ENCODE data around the gene TNFRSF19. TPM values are rescaled to one million over a fixed set of nuclear protein-coding genes. Genes with fewer than 3 reads are reported as not detected.

Gene TNFRSF19
- total and polyA plus RNA-seq, 2 of the 4 experiments (the other 2 are of a cell fraction), result 18.6 to 26.3 TPM

DNA sequence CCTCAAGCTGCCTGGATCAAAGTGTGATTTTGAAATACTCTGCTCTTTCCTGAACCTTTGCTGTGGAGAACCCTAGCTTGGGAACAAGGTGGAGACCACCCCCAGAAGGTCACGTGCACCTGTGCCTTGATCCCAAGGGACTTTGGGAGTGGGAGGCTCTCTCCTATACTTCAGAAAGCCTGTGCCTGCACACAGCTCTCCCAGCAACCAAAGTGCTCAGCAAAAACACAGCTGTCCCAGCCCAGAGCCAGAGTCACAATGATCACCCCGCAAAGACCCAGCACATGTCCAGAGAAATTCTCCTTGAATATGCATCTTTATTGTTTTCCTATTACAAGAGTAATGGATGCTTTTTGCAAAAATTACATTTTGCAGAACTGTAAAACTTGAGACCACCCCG is 43.4 kb downstream of the TNFRSF19 start:
- H3K9me1 ChIP-seq (ENCODE audit: insufficient read depth, low read length), result peaks cover 17% of the 10 kb centered on the region
- no peak overlapping the region for H2BK20ac ChIP-seq (ENCODE audit: low read depth, low read length)

More for the DNA sequence above, 43.4 kb downstream of the TNFRSF19 start:
- CTCF ChIA-PET, result no interaction called here
- no peak overlapping the region for H2BK120ac ChIP-seq (ENCODE audit: low read depth, low read length)
- TF ChIP-seq POLR2A (IDR thresholded peaks at IDR 0.05; ENCODE audit: low read depth, low read length) (no peak), RFX5 (IDR thresholded peaks at IDR 0.05; ENCODE audit: low read depth, low read length) (no peak), RCOR1 (IDR thresholded peaks at IDR 0.05; ENCODE audit: insufficient replicate concordance, low read length) (no peak), CEBPB (IDR thresholded peaks at IDR 0.05; ENCODE audit: low read depth, low read length) (no peak), SMC3 (IDR thresholded peaks at IDR 0.05; ENCODE audit: low read depth, low read length) (no peak), RAD21 (IDR thresholded peaks at IDR 0.05; ENCODE audit: low read length) (no peak), NFE2L2 (IDR thresholded peaks at IDR 0.05; ENCODE audit: low read depth, low read length) (no peak), BHLHE40 (IDR thresholded peaks at IDR 0.05; ENCODE audit: low read depth, low read length) (no peak), FOS (IDR thresholded peaks at IDR 0.05; ENCODE audit: low read depth, low read length) (no peak), MAZ (IDR thresholded peaks at IDR 0.05; ENCODE audit: borderline replicate concordance, low read depth, low read length) (no peak), MXI1 (IDR thresholded peaks at IDR 0.05; ENCODE audit: borderline replicate concordance, low read depth, low read length) (no peak), MAFK (IDR thresholded peaks at IDR 0.05; ENCODE audit: low read depth, low read length) (no peak), CHD1 (IDR thresholded peaks at IDR 0.05; ENCODE audit: low read depth, low read length) (no peak)
- TF ChIP-seq, protein P1, sequence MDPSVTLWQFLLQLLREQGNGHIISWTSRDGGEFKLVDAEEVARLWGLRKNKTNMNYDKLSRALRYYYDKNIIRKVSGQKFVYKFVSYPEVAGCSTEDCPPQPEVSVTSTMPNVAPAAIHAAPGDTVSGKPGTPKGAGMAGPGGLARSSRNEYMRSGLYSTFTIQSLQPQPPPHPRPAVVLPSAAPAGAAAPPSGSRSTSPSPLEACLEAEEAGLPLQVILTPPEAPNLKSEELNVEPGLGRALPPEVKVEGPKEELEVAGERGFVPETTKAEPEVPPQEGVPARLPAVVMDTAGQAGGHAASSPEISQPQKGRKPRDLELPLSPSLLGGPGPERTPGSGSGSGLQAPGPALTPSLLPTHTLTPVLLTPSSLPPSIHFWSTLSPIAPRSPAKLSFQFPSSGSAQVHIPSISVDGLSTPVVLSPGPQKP (IDR thresholded peaks at IDR 0.05; ENCODE audit: borderline replicate concordance, low read depth, low read length), result no peak
- TF ChIP-seq, protein P2, sequence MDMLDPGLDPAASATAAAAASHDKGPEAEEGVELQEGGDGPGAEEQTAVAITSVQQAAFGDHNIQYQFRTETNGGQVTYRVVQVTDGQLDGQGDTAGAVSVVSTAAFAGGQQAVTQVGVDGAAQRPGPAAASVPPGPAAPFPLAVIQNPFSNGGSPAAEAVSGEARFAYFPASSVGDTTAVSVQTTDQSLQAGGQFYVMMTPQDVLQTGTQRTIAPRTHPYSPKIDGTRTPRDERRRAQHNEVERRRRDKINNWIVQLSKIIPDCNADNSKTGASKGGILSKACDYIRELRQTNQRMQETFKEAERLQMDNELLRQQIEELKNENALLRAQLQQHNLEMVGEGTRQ (IDR thresholded peaks at IDR 0.05; ENCODE audit: low read depth, low read length), result no peak
- TF ChIP-seq, protein P3, sequence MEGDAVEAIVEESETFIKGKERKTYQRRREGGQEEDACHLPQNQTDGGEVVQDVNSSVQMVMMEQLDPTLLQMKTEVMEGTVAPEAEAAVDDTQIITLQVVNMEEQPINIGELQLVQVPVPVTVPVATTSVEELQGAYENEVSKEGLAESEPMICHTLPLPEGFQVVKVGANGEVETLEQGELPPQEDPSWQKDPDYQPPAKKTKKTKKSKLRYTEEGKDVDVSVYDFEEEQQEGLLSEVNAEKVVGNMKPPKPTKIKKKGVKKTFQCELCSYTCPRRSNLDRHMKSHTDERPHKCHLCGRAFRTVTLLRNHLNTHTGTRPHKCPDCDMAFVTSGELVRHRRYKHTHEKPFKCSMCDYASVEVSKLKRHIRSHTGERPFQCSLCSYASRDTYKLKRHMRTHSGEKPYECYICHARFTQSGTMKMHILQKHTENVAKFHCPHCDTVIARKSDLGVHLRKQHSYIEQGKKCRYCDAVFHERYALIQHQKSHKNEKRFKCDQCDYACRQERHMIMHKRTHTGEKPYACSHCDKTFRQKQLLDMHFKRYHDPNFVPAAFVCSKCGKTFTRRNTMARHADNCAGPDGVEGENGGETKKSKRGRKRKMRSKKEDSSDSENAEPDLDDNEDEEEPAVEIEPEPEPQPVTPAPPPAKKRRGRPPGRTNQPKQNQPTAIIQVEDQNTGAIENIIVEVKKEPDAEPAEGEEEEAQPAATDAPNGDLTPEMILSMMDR (conservative IDR thresholded peaks at IDR 0.05; ENCODE audit: low read depth, low read length), result no peak
- H2AFZ ChIP-seq (replicated peaks; ENCODE audit: low read length, poor library complexity), result no peak overlapping the region
- DNase-seq, result no peak
- no peak overlapping the region for H3K27ac ChIP-seq (ENCODE audit: insufficient read depth, low read length)
- no peak overlapping the region for H2BK5ac ChIP-seq (ENCODE audit: low read depth, low read length, poor library complexity, severe bottlenecking)
- no CpG with 5 or more reads among the region's 3 CpGs for WGBS, 2 experiments (ENCODE audit: extremely low coverage in 2 of 2, insufficient read length in 1 of 2)
- H3K23ac ChIP-seq (ENCODE audit: low read depth, low read length), result no peak overlapping the region
- BruUV-seq (replicated peaks), result no TSS peak
- no peak overlapping the region for H3K4ac ChIP-seq (ENCODE audit: low read depth, low read length)
- no peak overlapping the region for H3K4me3 ChIP-seq (ENCODE audit: insufficient read depth, low read depth, low read length)
- H3K9me3 ChIP-seq (ENCODE audit: control insufficient read depth, insufficient read depth, low read length), result no peaks in the 10 kb centered on the region
- H2BK15ac ChIP-seq (ENCODE audit: low read depth, low read length), result no peak overlapping the region
- no peak overlapping the region for H2AK9ac ChIP-seq (replicated peaks; ENCODE audit: low read depth, low read length, poor library complexity)
- no peak overlapping the region for H4K91ac ChIP-seq (ENCODE audit: insufficient read depth, low read depth, low read length)
- no peak overlapping the region for H4K5ac ChIP-seq (ENCODE audit: low read depth, low read length)
- H3K27me3 ChIP-seq (ENCODE audit: control insufficient read depth, insufficient read depth, low read length), result no peaks in the 10 kb centered on the region
- no peaks in the 10 kb centered on the region for H4K20me1 ChIP-seq (ENCODE audit: insufficient read depth, low read length)
- ATAC-seq (ENCODE audit: low read depth), result no peak
- no peak overlapping the region for H3K4me2 ChIP-seq (ENCODE audit: low read depth, low read length)
- H3K9ac ChIP-seq (ENCODE audit: low read depth, low read length), result no peak overlapping the region
- POLR2A ChIA-PET (ENCODE audit: unreplicated experiment), result no interaction called here
- no peak overlapping the region for H2AK5ac ChIP-seq (ENCODE audit: low read depth, low read length)
- peaks cover 21% of the 10 kb centered on the region for H3K4me1 ChIP-seq (ENCODE audit: control insufficient read depth, insufficient read depth, low read length)
- dilution Hi-C loops (cut with HindIII; ENCODE audit: low sequenced_read_pairs, unreplicated experiment) (no loop called here), in situ Hi-C loops (cut with MboI; ENCODE audit: low sequenced_read_pairs) (no loop called here), intact Hi-C loops (cut with micrococcal nuclease) (no loop called here)
- peaks cover 39% of the 10 kb centered on the region for H3K36me3 ChIP-seq (ENCODE audit: control insufficient read depth, insufficient read depth, low read length)
- no peak overlapping the region for H4K8ac ChIP-seq (ENCODE audit: low read depth in 2 of 2, low read length in 2 of 2)
- no peak overlapping the region for H3K18ac ChIP-seq (ENCODE audit: low read depth, low read length)
- no peak overlapping the region for H3K14ac ChIP-seq (replicated peaks; ENCODE audit: low read depth, low read length)
- no peak overlapping the region for H3K56ac ChIP-seq (ENCODE audit: extremely low read depth, insufficient read depth, low read length)
- peaks cover 4 to 33% of the 10 kb centered on the region in 2 experiments; a peak in 3 of 4 replicates for H3K79me1 ChIP-seq (ENCODE audit: low read depth in 1 of 2, low read length in 2 of 2)

All from IMR-90 (cell line).